C4-2B (cell line): ENCODE results near the gene ANXA6.

Experiments
- H3K27ac ChIP-seq: fragments of 450-650 bp; 2 replicates; pipeline ENCODE4 v1.5.1; 2017
- CTCF ChIP-seq: fragments of 450-650 bp; conservative IDR thresholded peaks from 2 replicates; pipeline ENCODE4 v1.5.1; 2017; ENCODE audit warnings: mild to moderate bottlenecking
- ZFX ChIP-seq: fragments of 450-650 bp; IDR thresholded peaks from 2 replicates; pipeline ENCODE4 v1.6.1; 2017

ANXA6 gene

GRCh38 chr5:151143645-151144044 is 13.9 kb downstream of the ANXA6 start:
- H3K27ac ChIP-seq, result no peak overlapping the region
- no peak for TF ChIP-seq ZFX
- TF ChIP-seq CTCF, result no peak

GRCh38 chr5:151142933-151143332 is 14.6 kb downstream of the ANXA6 start:
- H3K27ac ChIP-seq, result no peak overlapping the region
- TF ChIP-seq CTCF (no peak), ZFX (no peak)

DNA sequence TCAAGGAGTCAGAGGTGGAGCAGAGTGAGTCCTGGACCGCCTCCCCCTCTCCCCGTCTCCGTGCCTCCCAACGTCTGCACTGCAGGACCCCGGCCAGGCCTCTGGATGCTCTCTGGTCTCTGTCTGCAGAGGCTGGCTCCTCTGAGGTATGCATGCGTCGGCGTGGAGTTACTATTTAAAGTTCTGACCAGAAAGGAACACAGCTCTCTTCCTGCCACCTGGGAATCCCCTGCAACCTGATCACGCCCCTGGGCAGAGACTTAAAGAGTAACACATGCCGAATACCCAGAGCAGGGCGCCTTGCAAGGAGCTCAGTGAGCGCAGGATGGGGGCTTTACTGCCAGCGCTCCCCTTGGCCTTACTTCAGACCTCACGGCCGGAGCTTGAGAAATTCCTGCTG is 16.0 kb downstream of the ANXA6 start:
- no peak overlapping the region for H3K27ac ChIP-seq
- TF ChIP-seq CTCF (no peak), ZFX (no peak)

DNA sequence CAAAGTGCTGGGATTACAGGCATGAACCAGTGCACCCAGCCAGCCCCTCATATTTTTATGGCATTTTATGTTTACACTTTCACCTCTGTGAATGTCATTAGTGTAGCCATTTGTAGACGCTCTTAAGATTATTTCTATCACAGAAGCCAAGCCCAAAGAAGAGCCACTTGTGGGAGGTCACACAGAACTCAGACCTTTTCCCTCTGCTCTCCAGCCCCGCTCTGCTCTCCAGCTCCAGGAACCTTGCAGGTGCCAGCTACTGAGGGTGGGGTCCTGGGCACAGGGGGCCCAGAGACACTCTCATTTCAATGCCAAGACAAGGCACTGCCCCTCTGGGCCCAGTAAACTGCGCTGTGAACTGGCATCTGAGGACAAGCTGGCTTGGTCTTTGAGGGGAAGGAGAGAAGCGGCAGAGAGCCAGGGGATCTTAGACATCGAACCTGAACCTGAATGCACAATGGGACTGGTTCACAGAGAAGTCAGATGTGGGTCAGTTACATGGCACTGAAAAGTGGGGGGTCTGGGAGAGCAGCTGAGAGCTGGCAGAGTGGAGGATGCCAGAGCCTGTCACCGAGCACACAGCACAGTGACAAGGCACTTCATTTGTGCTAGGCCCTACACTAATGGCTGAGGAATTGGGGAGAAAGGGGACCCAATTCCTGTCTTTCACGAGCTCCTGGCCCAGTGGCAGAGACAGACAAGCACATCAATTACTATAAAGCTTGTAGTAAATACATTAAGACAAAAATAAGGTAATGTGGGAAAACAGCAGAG is 16.7 kb downstream of the ANXA6 start:
- H3K27ac ChIP-seq, result no peak overlapping the region
- TF ChIP-seq CTCF (no peak), ZFX (no peak)

- TF ChIP-seq ZFX, result no peak
- TF ChIP-seq CTCF, result no peak
- no peak overlapping the region for H3K27ac ChIP-seq
Measured at GRCh38 chr5:151139646-151140045, 17.9 kb downstream of the ANXA6 start.

- H3K27ac ChIP-seq, result no peak overlapping the region
- TF ChIP-seq ZFX, result no peak
- TF ChIP-seq CTCF, result no peak
Measured at GRCh38 chr5:151139015-151139414, 18.6 kb downstream of the ANXA6 start.

DNA sequence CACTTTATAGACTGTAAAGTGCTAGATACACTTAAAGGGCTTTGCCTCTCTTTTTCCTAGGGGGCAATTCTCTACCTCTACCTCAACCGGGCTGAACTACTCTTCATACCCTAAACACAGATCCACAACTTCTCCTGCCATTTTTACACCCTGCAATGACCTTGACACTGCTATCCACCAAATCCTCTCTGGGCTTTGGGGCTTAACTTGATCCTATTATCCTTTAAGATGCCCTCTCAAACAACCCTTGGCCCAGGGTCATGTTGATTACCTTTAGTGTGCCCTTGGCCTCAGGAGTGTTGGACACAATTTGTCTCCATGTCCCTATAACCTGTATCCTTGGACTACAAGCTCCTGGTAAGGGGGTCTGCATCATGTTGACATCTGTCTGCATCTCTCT is 19.5 kb downstream of the ANXA6 start:
- no peak overlapping the region for H3K27ac ChIP-seq
- TF ChIP-seq CTCF, result no peak
- no peak for TF ChIP-seq ZFX
